Prostate gland (tissue), 2 donors: ENCODE measurements around the gene B9D1. TPM values are rescaled to one million over a fixed set of nuclear protein-coding genes. Genes with fewer than 3 reads are reported as not detected.

Source experiments
- DNase-seq: peaks from one replicate; pipeline ENCODE4 v3.0.0-alpha.2; 2019; ENCODE audit warnings: low spot score
- H3K27ac ChIP-seq, 2 donors: fragments of 200-600 bp; sonication (generic); 2 replicates each; pipeline ENCODE4 v1.5.1; 2017 to 2019
- H3K27me3 ChIP-seq: fragments of 200-600 bp; sonication (generic); replicated peaks from 2 replicates; pipeline ENCODE4 v1.5.1; 2019; ENCODE audit not compliant: insufficient read depth
- H3K36me3 ChIP-seq, 2 donors: fragments of 200-600 bp; sonication (generic); 1 replicate in 1 of 2; 2 replicates in 1 of 2; pipeline versions ENCODE4 v1.5.1 to v1.8.1; 2017 to 2019
- H3K4me1 ChIP-seq: fragments of 200-600 bp; sonication (generic); replicated peaks from 2 replicates; pipeline ENCODE4 v1.5.1; 2019
- H3K4me3 ChIP-seq, 2 donors: fragments of 200-600 bp; sonication (generic); 2 replicates each; pipeline ENCODE4 v1.5.1; 2017 to 2019
- H3K9me3 ChIP-seq: fragments of 200-600 bp; sonication (generic); 2 replicates; pipeline ENCODE4 v1.5.1; 2017
- CTCF ChIP-seq, 4 experiments: fragments of 200-600 bp in 2 of 4; fragments of 450-650 bp in 2 of 4; sonication (generic) in 2 of 4; IDR thresholded peaks; 1 replicate in 3 of 4; 2 replicates in 1 of 4; pipeline ENCODE4 v1.5.1; 2016 to 2019; ENCODE audit warnings: antibody characterized with exemption in 4 of 4, mild to moderate bottlenecking in 2 of 4, moderate library complexity in 2 of 4
- POLR2A ChIP-seq: fragments of 450-650 bp; IDR thresholded peaks from one replicate; pipeline ENCODE4 v1.6.1; 2016; ENCODE audit warnings: antibody characterized with exemption, mild to moderate bottlenecking
- POLR2AphosphoS5 ChIP-seq: sonication (generic); formaldehyde crosslinking; IDR thresholded peaks from one replicate; pipeline ENCODE4 v1.6.1; 2017; ENCODE audit warnings: antibody characterized with exemption
- WGBS: methylation state at CpG from one replicate; pipeline ENCODE4 v1.1.5; 2018; 5-methylcytosine and 5-hydroxymethylcytosine counted together
- intact Hi-C: fragments of 100-400 bp; cut with DNase I; formaldehyde crosslinking; loops from one replicate; pipeline ENCODE4 v1.14.2; 2022
- total RNA-seq, 2 donors: library from RNA; depleted of rRNA; stranded (reverse); fragments of >200 nt; gene quantifications; one replicate each; pipeline ENCODE4 v1.1.0, GENCODE V29; 2016

The B9D1 gene
- total RNA-seq, 2 donors from 2014 or later = 15.7 to 28.8 TPM

GRCh38 chr17:19380481-19381301 is 18.2 kb upstream of the B9D1 start:
- no peak overlapping the region for H3K27ac ChIP-seq
- H3K9me3 ChIP-seq = no peaks in the 10 kb centered on the region
- intact Hi-C loops = no loop called here
- no peaks in the 10 kb centered on the region for H3K27me3 ChIP-seq
- 90% methylated on average over 29 of the region's 29 CpGs for WGBS
- no peak for DNase-seq
- TF ChIP-seq POLR2A (no peak), POLR2AphosphoS5 (no peak), CTCF (IDR thresholded peaks at IDR 0.05) (no peak)
- H3K36me3 ChIP-seq = peaks cover 8 to 11% of the 10 kb centered on the region in 2 donors
- no peak overlapping the region for H3K4me3 ChIP-seq
- H3K4me1 ChIP-seq = peaks cover 12% of the 10 kb centered on the region

DNA sequence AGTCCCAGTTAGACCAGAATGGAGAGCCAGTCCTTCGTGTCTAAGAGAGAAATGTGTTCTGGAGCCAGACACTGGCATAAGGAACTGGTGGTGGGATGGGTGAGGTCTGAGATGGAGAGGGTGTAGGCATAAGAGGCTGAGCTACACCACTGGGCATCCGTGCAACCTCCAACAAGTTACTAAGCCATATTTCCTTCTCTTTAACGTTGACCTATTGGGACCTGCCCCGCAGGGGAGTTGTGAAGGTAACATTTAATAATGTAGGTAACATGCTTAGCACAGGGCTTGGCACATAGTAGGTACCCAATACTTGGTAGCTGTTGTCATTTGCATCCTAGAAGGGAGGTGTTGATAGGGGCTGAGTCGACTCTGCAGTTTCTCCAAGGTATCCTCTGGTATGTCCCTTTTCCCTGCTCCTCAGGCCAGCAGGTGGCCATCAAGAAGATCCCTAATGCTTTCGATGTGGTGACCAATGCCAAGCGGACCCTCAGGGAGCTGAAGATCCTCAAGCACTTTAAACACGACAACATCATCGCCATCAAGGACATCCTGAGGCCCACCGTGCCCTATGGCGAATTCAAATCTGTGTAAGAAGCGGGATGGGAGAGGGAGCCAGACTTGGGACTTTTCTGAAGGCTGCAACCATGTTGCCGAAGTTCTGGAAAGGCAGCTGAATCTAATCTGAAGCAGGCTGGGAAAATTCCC is 17.0 kb upstream of the B9D1 start:
- DNase-seq = no peak
- H3K4me3 ChIP-seq = peak overlapping the region in 1 of 2 donors; percentile 68
- peaks cover 8 to 11% of the 10 kb centered on the region in 2 donors for H3K36me3 ChIP-seq
- H3K4me1 ChIP-seq = peaks cover 12% of the 10 kb centered on the region
- no peak for TF ChIP-seq CTCF (IDR thresholded peaks at IDR 0.05)
- no peak for TF ChIP-seq POLR2A
- no peak for TF ChIP-seq POLR2AphosphoS5
- no peaks in the 10 kb centered on the region for H3K27me3 ChIP-seq
- 71% methylated on average over 13 of the region's 13 CpGs for WGBS
- intact Hi-C loops = loop anchor here (5.0 kb wide), 2 partner anchors 68 to 268 kb away; partner anchors contain the start of gene ALDH3A2
- peak overlapping the region; percentile 90 for H3K27ac ChIP-seq
- H3K9me3 ChIP-seq = no peaks in the 10 kb centered on the region

GRCh38 chr17:19378416-19379360 is 16.2 kb upstream of the B9D1 start, which contains the start of gene MAPK7:
TSS of gene MAPK7 (plus strand) at chr17:19378498. CDS start at chr17:19378901, 403 bp downstream.
- Histone ChIP-seq H3K4me3 (peak within 1 kb of the TSS; percentile 64 to 68), H3K9me3 (no peaks in the 10 kb centered on the region), H3K4me1 (peaks cover 12% of the 10 kb centered on the region), H3K27me3 (no peaks in the 10 kb centered on the region), H3K36me3 (peaks cover 8 to 11% of the 10 kb centered on the region in 2 donors), H3K27ac (peak within 1 kb of the TSS; percentile 90)
- intact Hi-C loops = loop anchor here (5.0 kb wide), 2 partner anchors 69 to 269 kb away; partner anchors contain the start of gene ALDH3A2
- 4% methylated on average over 66 of the region's 69 CpGs for WGBS
- no peak for TF ChIP-seq POLR2AphosphoS5
- TF ChIP-seq POLR2A = no peak
- TF ChIP-seq CTCF (IDR thresholded peaks at IDR 0.05) = no peak
- peak; percentile 25 for DNase-seq

DNA sequence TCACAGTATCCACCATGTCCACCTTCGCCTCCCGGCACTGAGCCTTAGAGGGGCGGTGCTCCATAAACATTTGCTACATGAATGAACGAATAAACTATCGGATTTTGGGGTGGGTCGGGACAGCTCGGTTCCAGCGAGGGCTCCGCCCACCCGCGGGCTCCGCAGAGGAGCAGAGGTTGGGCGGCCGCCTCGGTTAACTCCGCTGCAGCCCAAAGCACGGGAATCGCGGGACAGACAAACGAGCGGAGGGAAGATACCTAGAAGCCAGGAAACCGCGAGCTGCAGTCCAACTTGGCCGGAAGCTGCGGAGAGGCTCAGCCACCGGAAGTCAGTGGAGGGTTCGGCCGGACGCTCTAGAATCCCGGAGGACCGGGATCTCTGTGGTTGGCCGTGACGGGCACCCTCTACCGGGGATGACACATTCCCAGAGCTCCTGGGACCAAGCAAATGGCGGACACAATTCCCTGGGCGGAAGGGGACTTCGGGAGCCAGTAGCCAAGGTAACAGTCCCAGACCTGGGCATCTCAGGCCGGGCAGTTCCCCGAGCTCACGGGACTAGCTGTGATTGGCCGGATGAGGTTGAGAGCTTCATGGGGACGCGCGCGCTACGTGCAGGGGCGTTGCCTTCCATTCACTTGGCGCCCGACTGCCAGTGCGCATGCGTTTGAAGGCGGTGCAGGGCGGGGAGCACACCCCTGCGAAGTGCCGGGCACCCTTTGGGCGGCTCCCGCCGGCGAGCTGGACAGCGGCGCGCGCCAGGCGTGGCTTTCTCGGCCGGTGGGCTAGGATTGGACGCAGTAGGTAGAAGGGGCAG is 15.3 kb upstream of the B9D1 start:
- Histone ChIP-seq H3K27me3 (no peaks in the 10 kb centered on the region), H3K27ac (peak overlapping the region; percentile 90), H3K9me3 (no peaks in the 10 kb centered on the region), H3K36me3 (peaks cover 8 to 11% of the 10 kb centered on the region in 2 donors), H3K4me1 (peaks cover 12% of the 10 kb centered on the region), H3K4me3 (peak overlapping the region; percentile 64 to 68)
- DNase-seq = peak; percentile 98
- intact Hi-C loops = loop anchor here (2.0 to 5.0 kb wide), 3 partner anchors 17 to 269 kb away; partner anchors contain the start of gene ALDH3A2
- peak; percentile 56 for TF ChIP-seq POLR2A
- TF ChIP-seq POLR2AphosphoS5 = peak; percentile 94
- TF ChIP-seq CTCF (IDR thresholded peaks at IDR 0.05) = peak in 1 of 4 experiments; percentile 19
- WGBS = under 1% methylated on average over 47 of the region's 67 CpGs
